GM23338 (cell line): ENCODE results near the gene DLG2. TPM values are rescaled to one million over a fixed set of nuclear protein-coding genes. Genes with fewer than 3 reads are reported as not detected.

ENCODE experiments used
- ATAC-seq: fragments of 200-7000 bp; cut with Tn5 transposase; 3 replicates; pipeline ENCODE4 v1.9.1; 2020
- DNase-seq: peaks from one replicate; pipeline ENCODE4 v3.0.0-alpha.2; 2015; ENCODE audit warnings: low spot score
- H2AFZ ChIP-seq: fragments of 200-600 bp; sonication (generic); 2 replicates; pipeline ENCODE4 v1.8.0; 2016; ENCODE audit warnings: antibody characterized with exemption, mild to moderate bottlenecking, moderate library complexity
- H3F3A ChIP-seq: fragments of 200-600 bp; sonication (generic); replicated peaks from 2 replicates; pipeline ENCODE4 v1.8.0; 2017; ENCODE audit warnings: antibody characterized with exemption, mixed run types, low read depth
- H3K27ac ChIP-seq: fragments of 200-600 bp; sonication (generic); 2 replicates; pipeline ENCODE4 v1.6.1; 2016; ENCODE audit warnings: low read depth
- H3K27me3 ChIP-seq: fragments of 200-600 bp; sonication (generic); 2 replicates; pipeline ENCODE4 v1.8.0; 2016; ENCODE audit warnings: mild to moderate bottlenecking, mixed run types, moderate library complexity; ENCODE audit not compliant: insufficient read depth
- H3K36me3 ChIP-seq: fragments of 200-600 bp; sonication (generic); 2 replicates; pipeline ENCODE4 v1.8.0; 2016; ENCODE audit warnings: mild to moderate bottlenecking; ENCODE audit not compliant: insufficient read depth
- H3K4me1 ChIP-seq: fragments of 200-600 bp; sonication (generic); 2 replicates; pipeline ENCODE4 v1.8.0; 2016; ENCODE audit warnings: mild to moderate bottlenecking, moderate library complexity; ENCODE audit not compliant: insufficient read depth
- H3K4me2 ChIP-seq: fragments of 200-600 bp; sonication (generic); 2 replicates; pipeline ENCODE4 v1.7.1; 2017; ENCODE audit warnings: mixed run types
- H3K4me3 ChIP-seq: fragments of 200-600 bp; sonication (generic); 2 replicates; pipeline ENCODE4 v1.6.1; 2016; ENCODE audit warnings: mixed run types
- H3K79me2 ChIP-seq: fragments of 200-600 bp; sonication (generic); replicated peaks from 2 replicates; pipeline ENCODE4 v1.8.0; 2017; ENCODE audit warnings: mild to moderate bottlenecking; ENCODE audit not compliant: insufficient read depth
- H3K9me2 ChIP-seq: fragments of 200-600 bp; sonication (generic); 2 replicates; pipeline ENCODE4 v1.8.0; 2017; ENCODE audit not compliant: insufficient read depth
- H4K20me1 ChIP-seq: fragments of 200-600 bp; sonication (generic); replicated peaks from 2 replicates; pipeline ENCODE4 v1.8.0; 2017; ENCODE audit warnings: mild to moderate bottlenecking; ENCODE audit not compliant: insufficient read depth
- H3K27ac Mint-ChIP-seq: 2 replicates; pipeline ENCODE4 v1.8.0; 2020; ENCODE audit warnings: inconsistent platforms, mild to moderate bottlenecking, moderate library complexity, mixed read lengths
- H3K27me3 Mint-ChIP-seq: 3 replicates; pipeline ENCODE4 v1.8.0; 2022; ENCODE audit warnings: low read depth, mild to moderate bottlenecking, moderate library complexity, mixed read lengths, inconsistent platforms; ENCODE audit not compliant: insufficient read depth, poor library complexity
- H3K36me3 Mint-ChIP-seq: 3 replicates; pipeline ENCODE4 v1.8.0; 2021; ENCODE audit warnings: low read depth, mild to moderate bottlenecking, inconsistent platforms, moderate library complexity, mixed read lengths
- H3K4me1 Mint-ChIP-seq: 3 replicates; pipeline ENCODE4 v1.8.0; 2020; ENCODE audit warnings: mild to moderate bottlenecking, inconsistent platforms, mixed read lengths
- H3K4me3 Mint-ChIP-seq: 3 replicates; pipeline ENCODE4 v1.8.0; 2021; ENCODE audit warnings: moderate library complexity, mild to moderate bottlenecking, inconsistent platforms, mixed read lengths
- H3K9me3 Mint-ChIP-seq: 3 replicates; pipeline ENCODE4 v1.8.0; 2020; ENCODE audit warnings: moderate library complexity, mild to moderate bottlenecking, inconsistent platforms, mixed read lengths
- CREB1 ChIP-seq: fragments of 250-450 bp; sonication (Bioruptor Pico); IDR thresholded peaks from 2 replicates; pipeline ENCODE4 v1.5.0; 2020; ENCODE audit warnings: low read depth, mild to moderate bottlenecking, moderate library complexity
- EZH2 ChIP-seq: fragments of 200-600 bp; sonication (generic); IDR thresholded peaks from one replicate; pipeline ENCODE4 v1.8.0; 2017; ENCODE audit warnings: antibody characterized with exemption, mild to moderate bottlenecking, low read depth; ENCODE audit not compliant: unreplicated experiment
- JUNB ChIP-seq: IDR thresholded peaks from one replicate; pipeline ENCODE4 v1.6.1; 2016; ENCODE audit warnings: antibody characterized with exemption; ENCODE audit not compliant: unreplicated experiment
- NANOG ChIP-seq: IDR thresholded peaks from 2 replicates; pipeline ENCODE4 v1.6.1; 2016; ENCODE audit warnings: antibody characterized with exemption, borderline replicate concordance
- POLR2AphosphoS5 ChIP-seq: IDR thresholded peaks from 2 replicates; pipeline ENCODE4 v1.6.1; 2016; ENCODE audit warnings: antibody characterized with exemption, low read depth
- STAT1 ChIP-seq: IDR thresholded peaks from one replicate; pipeline ENCODE4 v1.6.1; 2016; ENCODE audit warnings: antibody characterized with exemption; ENCODE audit not compliant: unreplicated experiment
- ZNF114 ChIP-seq: fragments of 250-450 bp; sonication (Bioruptor Pico); IDR thresholded peaks from 2 replicates; pipeline ENCODE4 v1.5.0; 2020; ENCODE audit warnings: mild to moderate bottlenecking, moderate library complexity
- ZNF462 ChIP-seq: fragments of 250-450 bp; sonication (Bioruptor Pico); IDR thresholded peaks from 2 replicates; pipeline ENCODE4 v1.5.0; 2020; ENCODE audit warnings: mild to moderate bottlenecking, moderate library complexity
- polyA plus RNA-seq: library from polyadenylated mRNA; unstranded; fragments of >200 nt; fragmentation: Nextera tagmentation; extraction: Ambion mirVana; gene quantifications from 2 replicates; pipeline ENCODE4 v1.2.1, GENCODE V29; 2016
- total RNA-seq: library from RNA; depleted of rRNA; stranded (reverse); fragments of >200 nt; shearing (Covaris generic); gene quantifications from 2 replicates; pipeline ENCODE4 v1.2.3, GENCODE V29; 2014
- TF ChIP-seq, protein P1 (sequence below): IDR thresholded peaks from 2 replicates; pipeline ENCODE4 v1.6.1; 2016; ENCODE audit warnings: antibody characterized with exemption

Gene DLG2
- total and polyA plus RNA-seq, 2 experiments from 2014 or later, result 19.8 to 21.5 TPM

DNA sequence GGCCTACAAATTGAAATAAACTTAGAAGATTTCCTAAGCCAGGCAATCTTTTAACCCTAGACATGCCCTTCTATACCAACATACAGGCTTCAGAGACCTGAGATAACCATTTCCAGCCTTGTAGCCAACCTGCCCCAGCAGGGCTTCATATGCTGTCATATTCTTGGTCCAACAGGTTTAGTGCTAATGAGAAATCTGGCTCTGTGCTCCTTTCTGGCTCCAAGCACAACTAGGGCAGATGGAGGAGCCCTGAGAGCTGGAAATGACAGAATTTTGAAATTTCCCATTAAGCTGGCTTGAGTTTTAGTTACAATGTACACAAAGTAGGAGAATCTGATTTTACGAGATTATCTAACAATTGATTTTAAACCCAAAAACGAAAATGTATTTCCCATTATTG is 2018.0 kb downstream of the DLG2 start:
- Histone ChIP-seq H2AFZ (no peak overlapping the region), H3K79me2 (no peaks in the 10 kb centered on the region), H3K27ac (no peak overlapping the region), H3K4me2 (no peak overlapping the region), H3K4me3 (no peak overlapping the region), H3K27me3 (no peaks in the 10 kb centered on the region), H3K4me1 (no peaks in the 10 kb centered on the region; the same call in 1 of the 2 replicates), H3K36me3 (no peaks in the 10 kb centered on the region), H3F3A (no peaks in the 10 kb centered on the region), H4K20me1 (no peaks in the 10 kb centered on the region), H3K9me2 (no peaks in the 10 kb centered on the region)
- no peak overlapping the region for H3K27ac Mint-ChIP-seq
- ATAC-seq (no peak), DNase-seq (no peak)
- peaks cover 20% of the 10 kb centered on the region for H3K4me1 Mint-ChIP-seq
- H3K27me3 Mint-ChIP-seq, result no peaks in the 10 kb centered on the region
- H3K9me3 Mint-ChIP-seq, result no peaks in the 10 kb centered on the region
- no peak overlapping the region for H3K4me3 Mint-ChIP-seq
- H3K36me3 Mint-ChIP-seq, result no peaks in the 10 kb centered on the region
- no peak for TF ChIP-seq ZNF114 (CRISPR knock-in tag)
- no peak for TF ChIP-seq EZH2
- no peak for TF ChIP-seq ZNF462
- no peak for TF ChIP-seq STAT1
- TF ChIP-seq NANOG, result no peak
- TF ChIP-seq, protein P1, sequence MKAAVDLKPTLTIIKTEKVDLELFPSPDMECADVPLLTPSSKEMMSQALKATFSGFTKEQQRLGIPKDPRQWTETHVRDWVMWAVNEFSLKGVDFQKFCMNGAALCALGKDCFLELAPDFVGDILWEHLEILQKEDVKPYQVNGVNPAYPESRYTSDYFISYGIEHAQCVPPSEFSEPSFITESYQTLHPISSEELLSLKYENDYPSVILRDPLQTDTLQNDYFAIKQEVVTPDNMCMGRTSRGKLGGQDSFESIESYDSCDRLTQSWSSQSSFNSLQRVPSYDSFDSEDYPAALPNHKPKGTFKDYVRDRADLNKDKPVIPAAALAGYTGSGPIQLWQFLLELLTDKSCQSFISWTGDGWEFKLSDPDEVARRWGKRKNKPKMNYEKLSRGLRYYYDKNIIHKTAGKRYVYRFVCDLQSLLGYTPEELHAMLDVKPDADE, result no peak
- no peak for TF ChIP-seq CREB1
- TF ChIP-seq POLR2AphosphoS5, result no peak
- no peak for TF ChIP-seq JUNB
